Non-pigmented ciliary epithelial cell (primary cell): ENCODE results near the gene FARS2.
A peak's percentile ranks its signal among the peaks of the same experiment; 100 is the strongest.

Experiments used
- DNase-seq: peaks from one replicate; pipeline ENCODE4 v3.0.0-alpha.2; 2010; ENCODE audit warnings: low read depth

Gene FARS2

GRCh38 chr6:5287205-5287965, 26.1 kb downstream of the FARS2 start:
- peak; percentile 36 for DNase-seq

- no peak for DNase-seq
Observed at GRCh38 chr6:5287966-5288297, 26.6 kb downstream of the FARS2 start.

GRCh38 chr6:5290097-5290496, 28.8 kb downstream of the FARS2 start:
- no peak for DNase-seq

- DNase-seq = no peak
Observed at GRCh38 chr6:5290500-5290899, 29.2 kb downstream of the FARS2 start.

GRCh38 chr6:5292154-5292553, 30.8 kb downstream of the FARS2 start:
- no peak for DNase-seq

- no peak for DNase-seq
Observed at GRCh38 chr6:5293692-5294091, 32.4 kb downstream of the FARS2 start.

GRCh38 chr6:5294392-5295211, 33.3 kb downstream of the FARS2 start:
- DNase-seq = no peak

- no peak for DNase-seq
Observed at GRCh38 chr6:5295623-5296022, 34.3 kb downstream of the FARS2 start.

- no peak for DNase-seq
Observed at GRCh38 chr6:5300206-5300764, 39.0 kb downstream of the FARS2 start.

- no peak for DNase-seq
Observed at GRCh38 chr6:5302220-5302946, 41.1 kb downstream of the FARS2 start.

GRCh38 chr6:5302995-5303622, 41.8 kb downstream of the FARS2 start:
- DNase-seq = no peak

- no peak for DNase-seq
Observed at GRCh38 chr6:5303682-5304081, 42.4 kb downstream of the FARS2 start.

GRCh38 chr6:5305968-5306626, 44.8 kb downstream of the FARS2 start:
- DNase-seq = no peak

GRCh38 chr6:5307058-5307457, 45.7 kb downstream of the FARS2 start:
- DNase-seq = no peak

GRCh38 chr6:5308066-5308465, 46.8 kb downstream of the FARS2 start:
- DNase-seq = no peak

- DNase-seq = no peak
Observed at GRCh38 chr6:5314191-5314865, 53.0 kb downstream of the FARS2 start.

GRCh38 chr6:5315881-5316280, 54.6 kb downstream of the FARS2 start:
- DNase-seq = no peak

- DNase-seq = no peak
Observed at GRCh38 chr6:5316951-5317350, 55.6 kb downstream of the FARS2 start.

- no peak for DNase-seq
Observed at GRCh38 chr6:5318617-5319272, 57.4 kb downstream of the FARS2 start.

- DNase-seq = no peak
Observed at GRCh38 chr6:5323979-5324378, 62.7 kb downstream of the FARS2 start.
